GM06990 (cell line): ENCODE data around the gene GSTM1.
A peak's percentile ranks its signal among the peaks of the same experiment; 100 is the strongest.
"Not testable (repeated sequence)": the region's sequence is repeated elsewhere in the genome, so short reads cannot be mapped to it uniquely, and the experiment has no call there.

Source experiments
- DNase-seq: peaks from one replicate; pipeline ENCODE4 v3.0.0-alpha.2; 2011; ENCODE audit not compliant: insufficient read length; ENCODE audit errors: extremely low read depth
- H3K27me3 ChIP-seq: replicated peaks from 2 replicates; pipeline ENCODE4 v1.6.0; 2011; ENCODE audit warnings: low read length; ENCODE audit not compliant: control insufficient read depth, insufficient read depth
- H3K36me3 ChIP-seq: 2 replicates; pipeline ENCODE4 v1.5.1; 2011; ENCODE audit warnings: low read length; ENCODE audit not compliant: control insufficient read depth, insufficient read depth
- H3K4me3 ChIP-seq: replicated peaks from 2 replicates; pipeline ENCODE4 v1.5.1; 2011; ENCODE audit warnings: low read depth, mild to moderate bottlenecking, control low read depth, low read length
- TF ChIP-seq, protein P1 (sequence below): IDR thresholded peaks from 2 replicates; pipeline ENCODE4 v1.5.1; 2011; ENCODE audit warnings: low read length, control low read depth, mild to moderate bottlenecking, inconsistent platforms; ENCODE audit not compliant: insufficient read depth, poor library complexity, severe bottlenecking

GSTM1 gene

DNA sequence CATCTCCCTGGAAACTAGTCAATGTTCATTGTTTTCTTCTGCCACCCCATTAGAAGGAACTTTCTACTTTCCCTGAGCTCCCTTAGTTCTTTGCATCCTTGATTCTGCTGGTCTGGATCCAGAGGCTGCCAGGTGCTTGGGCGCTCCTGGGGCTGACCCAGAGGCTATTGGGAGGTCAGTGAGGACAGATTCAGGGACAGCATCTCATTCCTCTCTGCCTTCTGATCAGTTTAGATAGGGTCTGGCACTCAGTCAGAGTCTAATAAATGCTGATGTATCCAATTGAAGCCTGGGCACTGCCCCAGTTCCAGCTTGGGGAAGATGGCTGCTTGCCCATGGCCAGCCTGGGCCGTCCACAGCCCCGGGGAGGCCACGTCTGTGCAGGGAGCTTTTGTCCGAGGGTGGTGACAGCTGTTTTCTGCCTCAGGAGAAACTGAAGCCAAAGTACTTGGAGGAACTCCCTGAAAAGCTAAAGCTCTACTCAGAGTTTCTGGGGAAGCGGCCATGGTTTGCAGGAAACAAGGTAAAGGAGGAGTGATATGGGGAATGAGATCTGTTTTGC is 2.3 kb downstream of the GSTM1 start:
- no peak for DNase-seq
- Histone ChIP-seq H3K27me3 (no peaks in the 10 kb centered on the region), H3K4me3 (no peak overlapping the region), H3K36me3 (no peaks in the 10 kb centered on the region)
- TF ChIP-seq, protein P1, sequence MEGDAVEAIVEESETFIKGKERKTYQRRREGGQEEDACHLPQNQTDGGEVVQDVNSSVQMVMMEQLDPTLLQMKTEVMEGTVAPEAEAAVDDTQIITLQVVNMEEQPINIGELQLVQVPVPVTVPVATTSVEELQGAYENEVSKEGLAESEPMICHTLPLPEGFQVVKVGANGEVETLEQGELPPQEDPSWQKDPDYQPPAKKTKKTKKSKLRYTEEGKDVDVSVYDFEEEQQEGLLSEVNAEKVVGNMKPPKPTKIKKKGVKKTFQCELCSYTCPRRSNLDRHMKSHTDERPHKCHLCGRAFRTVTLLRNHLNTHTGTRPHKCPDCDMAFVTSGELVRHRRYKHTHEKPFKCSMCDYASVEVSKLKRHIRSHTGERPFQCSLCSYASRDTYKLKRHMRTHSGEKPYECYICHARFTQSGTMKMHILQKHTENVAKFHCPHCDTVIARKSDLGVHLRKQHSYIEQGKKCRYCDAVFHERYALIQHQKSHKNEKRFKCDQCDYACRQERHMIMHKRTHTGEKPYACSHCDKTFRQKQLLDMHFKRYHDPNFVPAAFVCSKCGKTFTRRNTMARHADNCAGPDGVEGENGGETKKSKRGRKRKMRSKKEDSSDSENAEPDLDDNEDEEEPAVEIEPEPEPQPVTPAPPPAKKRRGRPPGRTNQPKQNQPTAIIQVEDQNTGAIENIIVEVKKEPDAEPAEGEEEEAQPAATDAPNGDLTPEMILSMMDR, result no peak

DNA sequence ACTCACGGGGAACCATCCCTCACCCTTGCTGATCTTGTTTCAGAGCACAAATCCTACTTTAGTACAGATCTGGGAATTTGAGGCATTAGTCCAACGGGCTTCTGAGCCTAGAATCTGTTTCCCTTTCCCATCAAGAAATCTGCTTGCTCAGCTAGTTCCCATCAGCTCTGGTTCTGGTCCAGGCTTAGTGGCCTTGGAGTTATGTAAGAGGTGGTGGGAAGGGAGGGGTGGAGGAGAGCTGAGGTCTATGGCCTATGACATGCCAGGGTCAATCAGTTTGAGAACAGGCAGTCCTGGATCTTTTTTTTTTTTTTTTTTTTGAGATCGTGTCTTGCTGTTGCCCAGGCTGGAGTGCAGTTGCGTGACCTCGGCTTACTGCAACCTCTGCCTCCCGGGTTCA is 4.1 kb downstream of the GSTM1 start:
- TF ChIP-seq, protein P1, result no peak
- no peak overlapping the region for H3K4me3 ChIP-seq
- DNase-seq, result no peak
- no peaks in the 10 kb centered on the region for H3K27me3 ChIP-seq
- no peaks in the 10 kb centered on the region for H3K36me3 ChIP-seq

DNA sequence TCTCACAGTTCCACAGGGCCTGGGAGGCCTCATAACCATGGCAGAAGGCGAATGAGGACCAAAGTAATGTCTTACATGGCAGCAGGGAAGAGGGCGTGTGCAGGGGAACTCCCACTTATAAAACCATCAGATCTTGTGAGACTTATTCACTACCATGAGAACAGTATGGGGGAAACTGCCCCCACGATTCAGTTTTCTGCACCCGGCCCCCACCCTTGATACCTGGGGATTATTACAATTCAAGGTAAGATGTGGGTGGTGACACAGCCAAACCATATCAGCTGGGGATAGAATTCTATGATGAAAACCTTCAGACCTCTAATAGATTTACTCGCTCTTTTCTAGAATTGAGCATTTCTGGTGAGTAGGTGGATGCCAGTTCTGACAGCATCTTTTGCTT is 6.8 kb downstream of the GSTM1 start:
- not testable (repeated sequence) for DNase-seq, H3K27me3 ChIP-seq, H3K4me3 ChIP-seq, H3K36me3 ChIP-seq

DNA sequence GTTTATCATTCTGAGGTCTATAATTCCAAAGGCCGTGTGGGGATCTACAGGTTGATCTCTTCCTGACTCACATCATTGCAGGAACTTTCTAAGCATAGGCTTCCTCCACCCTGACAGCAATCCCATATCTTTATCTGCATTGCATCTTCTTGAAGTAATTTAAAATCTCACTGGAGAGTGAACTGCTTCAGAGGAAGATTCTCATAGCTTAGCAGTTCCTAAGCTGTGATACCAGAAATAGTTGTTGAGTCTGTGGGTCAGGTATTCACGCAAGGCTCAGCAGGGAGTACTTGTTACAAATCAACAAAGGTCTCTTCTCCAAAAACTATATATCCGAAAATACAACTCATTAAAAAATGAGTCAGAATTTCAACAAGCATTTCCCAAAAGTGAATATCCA is 7.5 kb downstream of the GSTM1 start:
- H3K27me3 ChIP-seq, DNase-seq, H3K4me3 ChIP-seq, H3K36me3 ChIP-seq: not testable (repeated sequence)

DNA sequence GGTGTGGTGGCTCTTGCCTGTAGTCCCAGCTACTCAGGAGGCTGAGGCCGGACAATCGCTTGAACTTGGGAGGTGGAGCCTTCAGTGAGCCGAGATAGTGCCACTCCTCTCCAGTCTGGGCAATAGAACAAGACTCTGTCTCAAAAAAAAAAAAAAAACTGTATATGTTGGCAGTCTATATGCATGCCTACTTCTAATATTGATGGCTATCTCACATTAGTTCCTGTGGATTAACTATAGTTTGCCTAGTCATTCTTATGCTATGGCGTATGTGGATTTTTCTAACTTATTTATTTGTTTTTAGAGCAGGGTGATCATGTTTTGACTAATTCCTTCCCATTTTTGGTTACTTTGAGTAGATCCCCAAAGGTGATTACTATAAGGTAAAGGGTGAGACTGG is 9.4 kb downstream of the GSTM1 start:
- no peak overlapping the region for H3K4me3 ChIP-seq
- DNase-seq, result no peak
- H3K27me3 ChIP-seq, result no peaks in the 10 kb centered on the region
- TF ChIP-seq, protein P1, result no peak
- H3K36me3 ChIP-seq, result no peaks in the 10 kb centered on the region

DNA sequence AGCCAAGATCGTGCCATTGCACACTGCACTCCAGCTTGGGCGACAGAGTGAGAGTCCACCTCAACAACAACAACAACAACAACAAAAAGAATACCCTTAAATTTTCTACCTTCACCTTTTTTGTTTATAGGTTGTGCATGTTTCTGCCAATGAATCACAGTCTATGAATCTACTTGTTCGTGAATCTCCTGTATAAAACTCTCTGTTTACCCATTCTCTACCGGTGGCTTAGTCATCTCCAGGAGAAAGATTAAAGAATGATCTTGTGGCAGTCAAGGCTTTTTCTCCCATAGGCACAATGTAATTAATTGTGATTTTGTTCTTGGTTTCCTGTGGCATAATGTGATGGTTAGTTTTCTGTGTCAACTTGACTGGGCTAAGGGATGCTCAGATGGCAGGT is 10.2 kb downstream of the GSTM1 start:
- not testable (repeated sequence) for H3K36me3 ChIP-seq, H3K4me3 ChIP-seq, DNase-seq, H3K27me3 ChIP-seq

DNA sequence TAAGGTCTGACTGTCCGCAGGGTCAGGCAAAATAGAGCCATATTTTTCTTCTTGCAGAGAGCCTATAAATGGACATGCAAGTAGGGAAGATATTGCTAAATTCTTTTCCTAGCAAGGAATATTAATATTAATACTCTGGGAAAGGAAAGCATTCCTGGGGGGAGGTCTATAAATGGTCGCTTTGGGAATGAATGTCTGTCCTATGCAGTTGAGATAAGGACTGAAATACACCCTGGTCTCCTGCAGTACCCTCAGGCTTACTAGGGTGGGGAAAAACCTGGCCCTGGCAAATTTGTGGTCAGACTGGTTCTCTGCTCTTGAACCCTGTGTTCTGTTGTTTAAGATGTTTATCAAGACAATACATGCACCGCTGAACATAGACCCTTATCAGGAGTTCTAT is 15.3 kb downstream of the GSTM1 start:
- not testable (repeated sequence) for H3K4me3 ChIP-seq, H3K27me3 ChIP-seq, H3K36me3 ChIP-seq, DNase-seq

DNA sequence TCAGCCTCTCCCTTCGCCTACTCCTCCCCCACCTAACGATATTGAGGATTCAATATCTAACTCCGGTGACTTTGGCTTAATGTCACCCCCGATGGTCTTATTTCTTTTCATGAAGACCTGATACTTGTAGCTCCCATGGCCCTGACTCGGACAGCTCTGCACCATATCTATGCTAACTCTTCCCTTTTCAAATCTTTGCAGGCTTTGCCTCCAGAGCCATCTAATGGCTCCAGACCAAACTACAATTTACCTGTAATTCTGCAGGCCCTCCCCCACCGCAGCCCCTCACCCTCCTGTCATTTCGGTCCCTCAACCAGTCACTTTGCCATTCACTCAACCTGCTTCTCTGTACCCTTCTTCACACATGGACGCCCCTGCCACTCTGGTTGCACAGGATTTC is 16.6 kb downstream of the GSTM1 start:
- no peaks in the 10 kb centered on the region for H3K27me3 ChIP-seq
- no peaks in the 10 kb centered on the region for H3K36me3 ChIP-seq
- TF ChIP-seq, protein P1, result peak; percentile 2
- DNase-seq, result no peak
- no peak overlapping the region for H3K4me3 ChIP-seq
